Measurements from ENCODE around the gene CBS.
"Not testable (repeated sequence)": the region's sequence is repeated elsewhere in the genome, so short reads cannot be mapped to it uniquely, and the experiment has no call there.

- not testable (repeated sequence) for TF ChIP-seq CTCF, EZH2phosphoT487 (IDR thresholded peaks at IDR 0.05; ENCODE audit: low read length)
These were observed 40.3 kb upstream of the CBS start for GRCh38 chr21:43115956-43116355.
